Smooth muscle cell (in vitro differentiated cells): ENCODE results near the gene STARD13. TPM values are rescaled to one million over a fixed set of nuclear protein-coding genes. Genes with fewer than 3 reads are reported as not detected.

Experiments used
- DNase-seq: peaks from one replicate; lab custom pipeline; 2025; ENCODE audit not compliant: unreplicated experiment; lab: John Stamatoyannopoulos, UW
- H2AFZ ChIP-seq: fragments of 200-600 bp; sonication (generic); 2 replicates; pipeline ENCODE4 v1.6.0; 2016; ENCODE audit warnings: antibody characterized with exemption, low read depth, mild to moderate bottlenecking
- H3F3A ChIP-seq: fragments of 200-600 bp; sonication (generic); 2 replicates; pipeline ENCODE4 v1.6.0; 2017; ENCODE audit warnings: antibody characterized with exemption, low read depth
- H3K27ac ChIP-seq: fragments of 200-600 bp; sonication (generic); 2 replicates; pipeline ENCODE4 v1.5.1; 2016; ENCODE audit warnings: low read depth, mild to moderate bottlenecking
- H3K27me3 ChIP-seq: fragments of 200-600 bp; sonication (generic); 2 replicates; pipeline ENCODE4 v1.6.1; 2016; ENCODE audit warnings: low read depth, mild to moderate bottlenecking
- H3K36me3 ChIP-seq: fragments of 200-600 bp; sonication (generic); 2 replicates; pipeline ENCODE4 v1.5.1; 2016; ENCODE audit warnings: low read depth
- H3K4me1 ChIP-seq: fragments of 200-600 bp; sonication (generic); 2 replicates; pipeline ENCODE4 v1.5.1; 2016; ENCODE audit warnings: low read depth
- H3K4me2 ChIP-seq: fragments of 200-600 bp; sonication (generic); 2 replicates; pipeline ENCODE4 v1.6.0; 2016; ENCODE audit warnings: mild to moderate bottlenecking
- H3K4me3 ChIP-seq: fragments of 200-600 bp; sonication (generic); 2 replicates; pipeline ENCODE4 v1.5.1; 2016; ENCODE audit warnings: mild to moderate bottlenecking
- H3K79me2 ChIP-seq: fragments of 200-600 bp; sonication (generic); 2 replicates; pipeline ENCODE4 v1.6.0; 2016; ENCODE audit warnings: low read depth, mild to moderate bottlenecking
- H3K9ac ChIP-seq: fragments of 200-600 bp; sonication (generic); 2 replicates; pipeline ENCODE4 v1.6.0; 2016; ENCODE audit warnings: low read depth
- H3K9me3 ChIP-seq: fragments of 200-600 bp; sonication (generic); replicated peaks from 2 replicates; pipeline ENCODE4 v1.5.1; 2016; ENCODE audit warnings: low read depth
- H4K20me1 ChIP-seq: fragments of 200-600 bp; sonication (generic); 2 replicates; pipeline ENCODE4 v1.6.0; 2016; ENCODE audit warnings: low read depth
- WGBS: methylation state at CpG from one replicate; pipeline ENCODE4 v1.1.7; 2016; ENCODE audit warnings: low lambda C conversion rate; 5-methylcytosine and 5-hydroxymethylcytosine counted together
- polyA plus RNA-seq: library from polyadenylated mRNA; unstranded; fragments of >200 nt; fragmentation: Nextera tagmentation; extraction: Ambion mirVana; gene quantifications from 2 replicates; pipeline ENCODE4 v1.2.1, GENCODE V29; 2016
- total RNA-seq: library from RNA; depleted of rRNA; stranded (reverse); fragments of >200 nt; gene quantifications from 2 replicates; pipeline ENCODE4 v1.2.3, GENCODE V29; 2014
- TF ChIP-seq, protein P1 (sequence below): fragments of 200-600 bp; sonication (generic); IDR thresholded peaks from 2 replicates; pipeline ENCODE4 v1.5.1; 2017; ENCODE audit warnings: borderline replicate concordance, mild to moderate bottlenecking, antibody characterized with exemption; ENCODE audit not compliant: insufficient read depth, poor library complexity, severe bottlenecking

The STARD13 gene
- total and polyA plus RNA-seq, 2 experiments from 2014 or later: 12.4 to 18.8 TPM

DNA sequence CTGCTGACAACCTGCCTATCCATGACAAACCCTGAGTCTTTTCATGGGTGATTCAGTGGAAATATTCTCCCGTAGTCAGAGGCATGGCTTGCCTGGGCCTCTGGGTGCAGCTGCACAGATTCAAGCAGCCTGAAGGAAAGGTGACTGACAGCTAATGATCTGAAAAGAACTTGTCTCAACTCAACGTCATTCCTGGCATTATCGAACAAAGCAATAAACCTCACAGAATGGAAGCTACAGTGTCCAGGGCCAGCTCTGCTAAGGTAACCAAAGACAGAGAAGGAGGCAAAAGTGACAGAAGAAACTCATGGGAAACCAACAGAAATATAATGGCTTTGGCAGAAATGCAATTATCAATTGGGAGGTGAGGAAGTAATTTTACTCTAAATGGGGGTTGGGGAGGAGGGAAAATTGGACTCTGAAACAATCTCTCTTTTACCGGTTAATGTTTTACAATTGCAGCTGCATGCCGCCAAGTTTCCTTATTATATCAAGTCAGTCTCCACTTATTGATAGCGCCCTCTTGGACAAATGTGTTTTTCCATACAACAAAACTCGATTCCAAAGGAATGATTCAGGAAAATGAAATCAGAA, 12.9 kb downstream of the STARD13 start:
- peak overlapping the region; percentile 68 for H3K27ac ChIP-seq
- WGBS: 76% methylated on average over 7 of the region's 7 CpGs
- H3K4me1 ChIP-seq: peaks cover 8% of the 10 kb centered on the region
- H3K4me2 ChIP-seq: peak overlapping the region; percentile 56
- H3K9me3 ChIP-seq: no peaks in the 10 kb centered on the region
- no peaks in the 10 kb centered on the region for H3K36me3 ChIP-seq
- no peaks in the 10 kb centered on the region for H3K27me3 ChIP-seq
- peaks cover 94% of the 10 kb centered on the region for H3K79me2 ChIP-seq
- TF ChIP-seq, protein P1, sequence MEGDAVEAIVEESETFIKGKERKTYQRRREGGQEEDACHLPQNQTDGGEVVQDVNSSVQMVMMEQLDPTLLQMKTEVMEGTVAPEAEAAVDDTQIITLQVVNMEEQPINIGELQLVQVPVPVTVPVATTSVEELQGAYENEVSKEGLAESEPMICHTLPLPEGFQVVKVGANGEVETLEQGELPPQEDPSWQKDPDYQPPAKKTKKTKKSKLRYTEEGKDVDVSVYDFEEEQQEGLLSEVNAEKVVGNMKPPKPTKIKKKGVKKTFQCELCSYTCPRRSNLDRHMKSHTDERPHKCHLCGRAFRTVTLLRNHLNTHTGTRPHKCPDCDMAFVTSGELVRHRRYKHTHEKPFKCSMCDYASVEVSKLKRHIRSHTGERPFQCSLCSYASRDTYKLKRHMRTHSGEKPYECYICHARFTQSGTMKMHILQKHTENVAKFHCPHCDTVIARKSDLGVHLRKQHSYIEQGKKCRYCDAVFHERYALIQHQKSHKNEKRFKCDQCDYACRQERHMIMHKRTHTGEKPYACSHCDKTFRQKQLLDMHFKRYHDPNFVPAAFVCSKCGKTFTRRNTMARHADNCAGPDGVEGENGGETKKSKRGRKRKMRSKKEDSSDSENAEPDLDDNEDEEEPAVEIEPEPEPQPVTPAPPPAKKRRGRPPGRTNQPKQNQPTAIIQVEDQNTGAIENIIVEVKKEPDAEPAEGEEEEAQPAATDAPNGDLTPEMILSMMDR: no peak
- H4K20me1 ChIP-seq: no peaks in the 10 kb centered on the region
- peak overlapping the region; percentile 28 for H3K4me3 ChIP-seq
- no peak overlapping the region for H2AFZ ChIP-seq
- no peaks in the 10 kb centered on the region for H3F3A ChIP-seq
- H3K9ac ChIP-seq: no peak overlapping the region
- no peak for DNase-seq

DNA sequence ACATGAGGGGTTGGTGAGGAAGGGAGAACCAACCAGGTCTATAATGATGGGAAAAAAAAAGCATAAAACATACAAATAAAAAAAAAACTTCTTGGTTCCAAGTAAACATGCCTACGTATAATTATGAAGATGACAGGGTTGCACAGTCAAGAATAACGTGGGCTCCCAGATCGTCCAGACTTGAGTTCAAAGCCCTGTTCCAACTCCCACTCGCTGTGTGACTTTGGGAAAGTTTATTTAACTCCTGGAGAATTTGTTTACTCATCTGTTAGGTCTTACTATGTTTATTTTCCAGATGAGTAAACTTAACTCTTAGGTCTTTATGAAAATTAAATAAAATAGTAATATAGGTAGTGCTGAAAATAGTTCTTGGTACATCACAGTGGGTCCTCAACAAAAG, 13.8 kb downstream of the STARD13 start:
- H4K20me1 ChIP-seq: no peaks in the 10 kb centered on the region
- peaks cover 93% of the 10 kb centered on the region for H3K79me2 ChIP-seq
- WGBS: 18% methylated on average over 4 of the region's 4 CpGs
- H2AFZ ChIP-seq: no peak overlapping the region
- TF ChIP-seq, protein P1: no peak
- H3F3A ChIP-seq: no peaks in the 10 kb centered on the region
- peak overlapping the region; percentile 68 for H3K27ac ChIP-seq
- no peak overlapping the region for H3K9ac ChIP-seq
- H3K4me2 ChIP-seq: peak overlapping the region; percentile 56
- DNase-seq: no peak
- peaks cover 8% of the 10 kb centered on the region for H3K4me1 ChIP-seq
- no peak overlapping the region for H3K4me3 ChIP-seq
- no peaks in the 10 kb centered on the region for H3K9me3 ChIP-seq
- no peaks in the 10 kb centered on the region for H3K27me3 ChIP-seq
- no peaks in the 10 kb centered on the region for H3K36me3 ChIP-seq

DNA sequence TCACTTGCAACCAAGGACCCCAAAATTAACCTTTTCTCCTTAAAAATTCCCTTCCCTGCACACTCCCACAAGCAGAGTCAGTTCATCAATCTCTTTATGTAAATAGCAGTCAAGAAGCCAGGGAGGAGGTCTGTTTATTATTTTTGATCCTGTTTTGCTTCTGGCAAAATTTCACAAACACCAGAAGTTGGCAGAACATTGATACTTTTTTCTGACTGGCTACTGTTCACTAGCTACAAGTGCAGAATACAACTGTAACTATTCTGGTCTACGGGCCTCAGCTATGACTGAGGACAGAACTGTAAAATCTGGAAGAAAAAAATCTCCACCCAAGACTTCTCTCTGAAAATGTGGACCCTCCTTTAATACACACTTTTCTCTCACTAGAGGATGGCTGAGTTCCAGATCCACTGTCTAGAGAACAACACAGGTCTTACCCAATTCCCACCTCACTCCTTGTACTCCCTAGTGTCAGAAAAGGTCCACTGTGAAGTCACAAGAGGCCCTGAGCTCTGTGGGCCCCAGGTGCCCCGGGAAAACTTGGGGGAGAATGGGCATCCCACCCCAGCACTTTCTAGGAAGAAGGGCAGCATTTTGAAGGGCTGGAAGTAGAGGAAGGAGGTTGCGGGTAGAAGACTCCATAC, 14.5 kb downstream of the STARD13 start:
- no peak for DNase-seq
- Histone ChIP-seq H3K36me3 (no peaks in the 10 kb centered on the region), H3K4me1 (peaks cover 8% of the 10 kb centered on the region), H3K79me2 (peaks cover 86% of the 10 kb centered on the region), H3F3A (peaks cover 4% of the 10 kb centered on the region), H3K27me3 (no peaks in the 10 kb centered on the region), H3K9me3 (no peaks in the 10 kb centered on the region), H4K20me1 (no peaks in the 10 kb centered on the region), H3K4me3 (no peak overlapping the region), H3K4me2 (peak overlapping the region; percentile 56), H3K9ac (no peak overlapping the region), H3K27ac (peak overlapping the region; percentile 68), H2AFZ (no peak overlapping the region)
- WGBS: 62% methylated on average over 3 of the region's 3 CpGs
- TF ChIP-seq, protein P1: no peak
